ENCODE data around the gene MIOX. TPM values are rescaled to one million over a fixed set of nuclear protein-coding genes. Genes with fewer than 3 reads are reported as not detected.
A peak's percentile ranks its signal among the peaks of the same experiment; 100 is the strongest.

MIOX gene
- total RNA-seq, 1 experiment from 2014 or later: 0.39 TPM

DNA sequence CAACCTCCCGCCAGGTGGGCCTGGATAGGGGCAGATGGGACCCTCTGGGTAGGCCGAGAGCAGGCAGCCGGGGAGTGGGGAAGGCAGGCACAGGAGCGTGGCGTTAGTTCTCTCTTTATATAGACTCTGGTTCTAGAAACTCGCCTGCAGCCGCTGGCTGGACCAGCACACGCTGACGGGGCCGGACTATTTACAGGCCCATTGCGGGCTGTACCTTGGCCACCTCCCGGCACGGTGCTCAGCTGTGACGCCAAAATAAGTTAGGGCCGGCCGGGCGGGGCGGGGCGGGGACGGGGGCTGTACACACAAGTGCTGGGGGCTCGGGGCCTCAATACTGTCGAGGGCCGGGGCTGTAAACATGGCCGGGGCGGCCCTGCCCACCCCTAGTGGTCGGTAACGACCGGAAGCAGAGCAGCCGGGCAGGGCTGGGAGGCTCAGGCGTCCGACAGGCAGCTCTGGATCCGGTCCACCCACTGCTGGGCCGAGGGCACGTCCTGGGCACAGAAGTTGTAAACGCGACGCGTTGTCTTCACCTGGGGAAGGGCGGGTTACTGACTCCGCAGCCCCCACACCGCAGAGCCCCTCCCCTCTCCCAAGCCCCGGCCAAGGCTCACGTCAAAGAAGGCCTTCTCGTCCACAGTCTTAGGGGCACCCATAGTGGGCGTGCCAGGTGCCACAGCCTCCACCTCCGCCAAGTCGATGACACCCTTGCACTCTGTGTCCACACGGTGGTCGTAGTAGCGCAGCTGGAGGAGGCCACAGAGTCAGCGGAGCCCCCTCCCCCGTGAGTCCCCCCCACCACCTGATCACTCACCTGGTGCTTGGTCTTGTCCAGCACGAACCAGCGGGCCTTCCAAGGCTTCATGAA is 39.7 kb upstream of the MIOX start (continued):
- TF ChIP-seq ZFX (IDR thresholded peaks at IDR 0.05): no peak
- no peak for TF ChIP-seq MAX (IDR thresholded peaks at IDR 0.05)

DNA sequence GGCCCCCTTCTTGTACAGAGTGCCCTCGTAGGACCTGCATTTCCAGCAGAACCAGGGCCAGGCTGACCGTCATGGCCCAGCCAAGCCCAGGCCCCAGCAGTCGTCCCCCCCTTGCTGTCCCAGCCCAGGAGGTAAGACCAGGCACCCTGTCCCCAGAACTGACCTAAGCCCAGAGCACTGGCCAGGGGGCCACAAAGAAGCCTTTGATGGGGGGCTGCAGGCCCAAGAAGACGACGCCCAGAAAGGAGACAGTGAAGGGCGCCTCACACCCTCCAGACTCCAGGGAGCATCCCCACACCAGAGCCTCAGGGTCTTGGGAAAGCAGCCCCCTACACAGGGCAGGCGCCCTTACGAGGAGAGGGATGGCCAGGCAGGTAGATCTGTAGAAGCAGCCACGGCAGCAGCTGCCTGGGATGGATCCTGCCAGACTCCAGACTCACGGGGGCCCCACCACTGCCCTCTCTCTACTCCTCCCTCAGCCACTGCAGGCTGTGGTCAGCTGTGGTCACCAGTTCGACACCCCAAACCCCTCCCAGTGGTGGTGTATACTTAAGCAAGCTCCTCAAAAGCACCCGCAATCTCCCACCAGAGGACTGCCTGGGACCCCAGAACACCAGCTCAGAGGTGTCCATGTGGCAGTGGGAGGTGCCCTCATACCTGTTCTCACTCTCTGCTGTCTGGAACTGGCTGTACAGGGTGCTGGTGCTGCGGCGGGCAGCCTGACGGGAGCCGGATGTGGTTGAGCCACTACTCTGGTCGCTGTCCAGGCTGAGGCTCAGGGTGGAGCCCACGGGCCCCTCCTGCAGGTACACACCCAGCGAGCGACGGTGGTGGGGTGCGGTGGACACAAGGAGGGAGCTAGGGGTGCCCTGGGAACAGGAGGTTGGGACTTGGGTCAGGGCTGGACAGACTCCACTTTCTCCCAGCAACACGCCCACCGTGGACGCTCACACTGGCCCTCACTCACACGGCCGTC is 38.8 kb upstream of the MIOX start:
- no TSS peak for BruUV-seq (replicated peaks)
- H3K27ac ChIP-seq (ENCODE audit: low read depth, low read length): no peak overlapping the region
- no peaks in the 10 kb centered on the region for H3K27me3 ChIP-seq (ENCODE audit: insufficient read depth, low read length)
- no peak overlapping the region for H3K4me2 ChIP-seq (ENCODE audit: low read length)
- H3K4me3 ChIP-seq (replicated peaks in 1 of 2; ENCODE audit: low read depth in 1 of 2, low read length in 2 of 2): no peak overlapping the region
- ChIA-PET POLR2A (no interaction called here), RAD21 (ENCODE audit: low non-redundant PET in 1 of 2, low total read pairs in 2 of 2, uncharacterized antibody in 2 of 2, unreplicated experiment in 2 of 2) (no interaction called here), CTCF (no interaction called here)
- intact Hi-C loops (cut with micrococcal nuclease): no loop called here
- H4K20me1 ChIP-seq (ENCODE audit: insufficient read depth): no peaks in the 10 kb centered on the region
- ATAC-seq (no peak), DNase-seq (ENCODE audit: low read depth, low spot score) (no peak)
- H3K4me1 ChIP-seq (ENCODE audit: control insufficient read depth in 1 of 2, insufficient read depth in 2 of 2, low read length in 2 of 2): peaks cover 0 to 4% of the 10 kb centered on the region in 2 experiments; a peak in 2 of 4 replicates
- no peak overlapping the region for H2AFZ ChIP-seq (ENCODE audit: low read depth, low read length, poor library complexity, severe bottlenecking)
- peaks cover 8 to 10% of the 10 kb centered on the region in 2 experiments; a peak in 3 of 4 replicates for H3K36me3 ChIP-seq (ENCODE audit: control insufficient read depth in 1 of 2, insufficient read depth in 2 of 2, low read length in 2 of 2)
- H3K9me2 ChIP-seq (ENCODE audit: insufficient read depth): no peaks in the 10 kb centered on the region
- no peaks in the 10 kb centered on the region for H3K9me3 ChIP-seq (ENCODE audit: control insufficient read depth in 1 of 2, insufficient read depth in 1 of 2, low read depth in 1 of 2, low read length in 2 of 2)
- no peak for TF ChIP-seq SP1 (IDR thresholded peaks at IDR 0.05; ENCODE audit: low read depth)
- TF ChIP-seq, protein P1, sequence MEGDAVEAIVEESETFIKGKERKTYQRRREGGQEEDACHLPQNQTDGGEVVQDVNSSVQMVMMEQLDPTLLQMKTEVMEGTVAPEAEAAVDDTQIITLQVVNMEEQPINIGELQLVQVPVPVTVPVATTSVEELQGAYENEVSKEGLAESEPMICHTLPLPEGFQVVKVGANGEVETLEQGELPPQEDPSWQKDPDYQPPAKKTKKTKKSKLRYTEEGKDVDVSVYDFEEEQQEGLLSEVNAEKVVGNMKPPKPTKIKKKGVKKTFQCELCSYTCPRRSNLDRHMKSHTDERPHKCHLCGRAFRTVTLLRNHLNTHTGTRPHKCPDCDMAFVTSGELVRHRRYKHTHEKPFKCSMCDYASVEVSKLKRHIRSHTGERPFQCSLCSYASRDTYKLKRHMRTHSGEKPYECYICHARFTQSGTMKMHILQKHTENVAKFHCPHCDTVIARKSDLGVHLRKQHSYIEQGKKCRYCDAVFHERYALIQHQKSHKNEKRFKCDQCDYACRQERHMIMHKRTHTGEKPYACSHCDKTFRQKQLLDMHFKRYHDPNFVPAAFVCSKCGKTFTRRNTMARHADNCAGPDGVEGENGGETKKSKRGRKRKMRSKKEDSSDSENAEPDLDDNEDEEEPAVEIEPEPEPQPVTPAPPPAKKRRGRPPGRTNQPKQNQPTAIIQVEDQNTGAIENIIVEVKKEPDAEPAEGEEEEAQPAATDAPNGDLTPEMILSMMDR (IDR thresholded peaks at IDR 0.05 in 2 of 3, conservative IDR thresholded peaks at IDR 0.05 in 1 of 3; ENCODE audit: borderline replicate concordance in 1 of 3, insufficient read depth in 1 of 3, low read depth in 2 of 3, low read length in 2 of 3): no peak
- TF ChIP-seq CEBPB (IDR thresholded peaks at IDR 0.05; ENCODE audit: low read depth): no peak
- 0 out of 2 replicates have a peak, but pooled peaks have one; percentile 16 for TF ChIP-seq POLR2AphosphoS5 (IDR thresholded peaks at IDR 0.05; ENCODE audit: low read depth, low read length)
- TF ChIP-seq SIN3A (IDR thresholded peaks at IDR 0.05; ENCODE audit: low read depth): no peak
- TF ChIP-seq FOSL1 (IDR thresholded peaks at IDR 0.05; ENCODE audit: low read depth): no peak
- no peak for TF ChIP-seq SRF (IDR thresholded peaks at IDR 0.05; ENCODE audit: low read depth)
- H3K9ac ChIP-seq (ENCODE audit: low read length): no peak overlapping the region
- H3K79me2 ChIP-seq (ENCODE audit: insufficient read depth, low read length): no peaks in the 10 kb centered on the region
